Measurements from ENCODE around the gene PPP1R36.

- TF ChIP-seq POLR2A (IDR thresholded peaks at IDR 0.05) (no peak), CTCF (IDR thresholded peaks at IDR 0.05) (no peak)
Measured at GRCh38 chr14:64566651-64567122, 16.9 kb downstream of the PPP1R36 start.

Data from body of pancreas (tissue), 4 donors.